Measurements from ENCODE around the gene PPP1CC. TPM values are rescaled to one million over a fixed set of nuclear protein-coding genes. Genes with fewer than 3 reads are reported as not detected.

The PPP1CC gene
- total RNA-seq, 2 donors from 2014 or later = 137 to 174 TPM

DNA sequence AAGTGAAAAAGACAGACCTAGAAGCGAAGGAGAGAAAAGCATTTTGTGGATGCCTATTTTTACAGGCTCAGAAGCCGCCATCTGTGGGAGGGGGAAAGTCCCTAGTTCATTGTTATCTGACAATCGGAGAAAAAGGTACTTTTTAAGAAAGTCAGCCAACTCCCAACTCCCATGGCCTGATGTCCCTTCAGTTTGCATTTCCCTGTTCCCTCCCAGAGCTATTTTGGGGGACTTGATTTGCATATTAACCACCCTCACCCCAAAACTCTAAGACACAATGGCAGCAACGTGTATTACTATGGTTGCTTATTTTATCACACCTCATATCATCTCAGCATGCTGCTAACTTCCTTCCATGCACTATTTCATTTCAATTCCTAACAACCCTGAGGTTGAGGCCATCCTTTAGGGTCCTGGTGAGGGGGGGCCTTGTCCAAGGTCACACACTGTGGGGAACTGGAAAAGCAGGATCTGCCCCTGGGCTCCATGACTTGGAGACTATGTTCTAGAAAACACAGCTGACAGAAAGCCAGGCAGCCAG, 72.5 kb downstream of the PPP1CC start:
- DNase-seq = no peak
- intact Hi-C loops (cut with DNase I) = no loop called here
- no peak for ATAC-seq

Other genes starting within 250 kb of the PPP1CC start
- 100 to 1,000 TPM in 1 of 2 donors, 10 to 100 TPM in 1; 92.0 to 109 TPM for gene VPS29, start 240.8 kb downstream of the PPP1CC start, total RNA-seq
- 1 to 10 TPM; 2.6 to 3.1 TPM for gene RAD9B, start 240.6 kb downstream of the PPP1CC start, total RNA-seq
- gene PPTC7, start 159.6 kb downstream of the PPP1CC start, total RNA-seq = 10 to 100 TPM; 51.7 to 92.3 TPM
- gene TCTN1, start 128.8 kb downstream of the PPP1CC start, total RNA-seq = 10 to 100 TPM; 21.2 to 33.1 TPM
- gene HVCN1, start 53.8 kb downstream of the PPP1CC start, total RNA-seq = 10 to 100 TPM; 10.4 to 44.7 TPM
- gene CCDC63, start 104.1 kb upstream of the PPP1CC start, total RNA-seq = not detected
- 10 to 100 TPM; 31.0 to 92.7 TPM for gene MYL2, start 177.7 kb upstream of the PPP1CC start, total RNA-seq

All from left cardiac atrium (tissue), 4 donors.